Measurements from ENCODE around the gene LYST. TPM values are rescaled to one million over a fixed set of nuclear protein-coding genes. Genes with fewer than 3 reads are reported as not detected.

The LYST gene
- total RNA-seq, 1 donor from 2014 or later: 90.2 TPM

- Mint-ChIP-seq H3K4me3 (no peak overlapping the region), H3K27ac (peak overlapping the region; percentile 68), H3K36me3 (ENCODE audit: low read depth) (peaks cover 29% of the 10 kb centered on the region), H3K27me3 (no peaks in the 10 kb centered on the region), H3K4me1 (peaks cover 98% of the 10 kb centered on the region), H3K9me3 (peaks cover 11% of the 10 kb centered on the region)
- TF ChIP-seq, protein P1, sequence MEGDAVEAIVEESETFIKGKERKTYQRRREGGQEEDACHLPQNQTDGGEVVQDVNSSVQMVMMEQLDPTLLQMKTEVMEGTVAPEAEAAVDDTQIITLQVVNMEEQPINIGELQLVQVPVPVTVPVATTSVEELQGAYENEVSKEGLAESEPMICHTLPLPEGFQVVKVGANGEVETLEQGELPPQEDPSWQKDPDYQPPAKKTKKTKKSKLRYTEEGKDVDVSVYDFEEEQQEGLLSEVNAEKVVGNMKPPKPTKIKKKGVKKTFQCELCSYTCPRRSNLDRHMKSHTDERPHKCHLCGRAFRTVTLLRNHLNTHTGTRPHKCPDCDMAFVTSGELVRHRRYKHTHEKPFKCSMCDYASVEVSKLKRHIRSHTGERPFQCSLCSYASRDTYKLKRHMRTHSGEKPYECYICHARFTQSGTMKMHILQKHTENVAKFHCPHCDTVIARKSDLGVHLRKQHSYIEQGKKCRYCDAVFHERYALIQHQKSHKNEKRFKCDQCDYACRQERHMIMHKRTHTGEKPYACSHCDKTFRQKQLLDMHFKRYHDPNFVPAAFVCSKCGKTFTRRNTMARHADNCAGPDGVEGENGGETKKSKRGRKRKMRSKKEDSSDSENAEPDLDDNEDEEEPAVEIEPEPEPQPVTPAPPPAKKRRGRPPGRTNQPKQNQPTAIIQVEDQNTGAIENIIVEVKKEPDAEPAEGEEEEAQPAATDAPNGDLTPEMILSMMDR (IDR thresholded peaks at IDR 0.05): no peak
- DNase-seq (no peak), ATAC-seq (ENCODE audit: low read depth) (no peak)
- intact Hi-C loops (cut with micrococcal nuclease): loop anchor here (5.0 kb wide), 2 partner anchors 77 to 342 kb away; partner anchors contain the start of gene B3GALNT2
- ChIA-PET POLR2A (interaction anchor here (0.6 to 1.9 kb wide), 2 partner anchors 22 to 740 kb away, joined by 6 read pairs; partner anchors contain the start of gene LYST), CTCF (interaction anchor here (0.7 to 4.5 kb wide), 5 partner anchors 9 to 127 kb away, joined by 3 to 27 read pairs (median 5); no protein-coding TSS in a partner anchor)
These were observed 21.9 kb downstream of the LYST start for GRCh38 chr1:235844776-235845175.

DNA sequence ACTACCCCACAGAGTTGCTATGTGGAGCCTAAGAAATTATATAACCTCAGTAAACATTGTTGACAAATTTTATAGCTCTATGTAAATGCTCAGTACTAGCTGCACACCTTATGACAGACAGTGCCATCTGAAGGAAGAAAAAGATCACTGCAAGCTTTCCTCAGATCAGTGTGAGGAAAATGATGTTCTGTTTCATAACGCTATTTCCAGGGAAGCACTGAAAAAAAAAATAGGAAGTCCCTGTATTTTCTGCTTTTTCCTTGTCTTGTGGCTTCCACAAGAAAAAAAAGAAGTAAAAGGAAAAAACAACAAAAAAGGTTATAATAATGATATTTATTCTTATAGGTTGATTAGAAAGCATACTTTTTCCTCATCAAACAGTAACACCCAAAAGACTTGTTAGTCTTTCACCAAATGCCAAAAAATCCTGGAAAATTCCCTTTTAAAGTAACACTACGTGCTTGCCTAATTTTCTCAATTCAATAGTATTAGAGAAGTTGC lies 23.2 kb downstream of the LYST start:
- H3K36me3 Mint-ChIP-seq (ENCODE audit: low read depth): peaks cover 24% of the 10 kb centered on the region
- peaks cover 11% of the 10 kb centered on the region for H3K9me3 Mint-ChIP-seq
- peak; percentile 60 for ATAC-seq (ENCODE audit: low read depth)
- intact Hi-C loops (cut with micrococcal nuclease): loop anchor here (1.0 to 5.0 kb wide), 3 partner anchors 60 to 341 kb away; partner anchors contain the start of gene B3GALNT2
- CTCF ChIA-PET: interaction anchor here (0.7 to 4.5 kb wide), 17 partner anchors 10 to 129 kb away, joined by 3 to 62 read pairs (median 5); partner anchors contain the start of gene LYST
- no peak for DNase-seq
- TF ChIP-seq, protein P1 (IDR thresholded peaks at IDR 0.05): no peak
- POLR2A ChIA-PET: interaction anchor here (0.7 to 4.5 kb wide), 8 partner anchors 9 to 128 kb away, joined by 3 to 39 read pairs (median 10); partner anchors contain the start of gene LYST
- peak overlapping the region; percentile 62 for H3K27ac Mint-ChIP-seq
- H3K27me3 Mint-ChIP-seq: no peaks in the 10 kb centered on the region
- peaks cover 86% of the 10 kb centered on the region for H3K4me1 Mint-ChIP-seq
- H3K4me3 Mint-ChIP-seq: no peak overlapping the region

- intact Hi-C loops (cut with micrococcal nuclease): loop anchor here (1.0 to 5.0 kb wide), 5 partner anchors 11 to 340 kb away; partner anchors contain the start of genes B3GALNT2 and LYST
- Mint-ChIP-seq H3K9me3 (peaks cover 6% of the 10 kb centered on the region), H3K27me3 (no peaks in the 10 kb centered on the region), H3K4me3 (peak overlapping the region; percentile 64), H3K27ac (peak overlapping the region; percentile 88), H3K36me3 (ENCODE audit: low read depth) (peaks cover 13% of the 10 kb centered on the region), H3K4me1 (peaks cover 71% of the 10 kb centered on the region)
- TF ChIP-seq, protein P1 (IDR thresholded peaks at IDR 0.05): no peak
- CTCF ChIA-PET: interaction anchor here (1.0 to 4.5 kb wide), 13 partner anchors 12 to 130 kb away, joined by 3 to 62 read pairs (median 9); partner anchors contain the start of gene LYST
- POLR2A ChIA-PET: interaction anchor here (0.5 to 4.5 kb wide), 10 partner anchors 10 to 826 kb away, joined by 3 to 39 read pairs (median 8); partner anchors contain the start of gene LYST
- DNase-seq (no peak), ATAC-seq (ENCODE audit: low read depth) (peak; percentile 81)
These were observed 24.7 kb downstream of the LYST start for GRCh38 chr1:235841938-235842545.

- TF ChIP-seq, protein P1 (IDR thresholded peaks at IDR 0.05): no peak
- CTCF ChIA-PET: interaction anchor here (4.2 kb wide), 1 partner anchor 134 kb away, joined by 23 read pairs; no protein-coding TSS in a partner anchor
These were observed 28.7 kb downstream of the LYST start for GRCh38 chr1:235838021-235838420.

More at GRCh38 chr1:235838021-235838420, 28.7 kb downstream of the LYST start:
- Mint-ChIP-seq H3K9me3 (no peaks in the 10 kb centered on the region), H3K4me1 (peaks cover 42% of the 10 kb centered on the region), H3K4me3 (no peak overlapping the region), H3K36me3 (ENCODE audit: low read depth) (peaks cover 8% of the 10 kb centered on the region), H3K27ac (no peak overlapping the region), H3K27me3 (no peaks in the 10 kb centered on the region)
- intact Hi-C loops (cut with micrococcal nuclease): no loop called here
- ATAC-seq (ENCODE audit: low read depth) (no peak), DNase-seq (no peak)
- POLR2A ChIA-PET: interaction anchor here (0.7 to 1.6 kb wide), 4 partner anchors 8 to 161 kb away, joined by 4 to 5 read pairs (median 4); no protein-coding TSS in a partner anchor

All from activated B cell treated with CpG ODN at 0.5 μM for 24 hours (primary cell).